Measurements from ENCODE around the gene TOMM34. TPM values are rescaled to one million over a fixed set of nuclear protein-coding genes. Genes with fewer than 3 reads are reported as not detected.

Gene TOMM34
- total RNA-seq, 1 donor = 16.3 TPM

- Histone ChIP-seq H3K4me1 (ENCODE audit: insufficient read depth, low read length) (peaks cover 12% of the 10 kb centered on the region), H4K20me1 (ENCODE audit: insufficient read depth, low read length) (no peaks in the 10 kb centered on the region), H3K27me3 (ENCODE audit: insufficient read depth, low read length) (no peaks in the 10 kb centered on the region), H3K9me3 (ENCODE audit: low read depth, low read length) (no peaks in the 10 kb centered on the region), H3K27ac (ENCODE audit: low read depth, low read length) (no peak overlapping the region), H3K36me3 (ENCODE audit: insufficient read depth, low read length) (peaks cover 49% of the 10 kb centered on the region), H3K4me3 (ENCODE audit: insufficient read depth, low read length) (no peak overlapping the region), H3K79me2 (ENCODE audit: insufficient read depth, low read length) (peaks cover 3% of the 10 kb centered on the region), H3K4me2 (ENCODE audit: insufficient read depth, low read length) (no peak overlapping the region), H2AFZ (ENCODE audit: low read length) (no peak overlapping the region)
- DNase-seq (ENCODE audit: insufficient read length, low spot score, missing footprints) = no peak
- TF ChIP-seq, protein P1, sequence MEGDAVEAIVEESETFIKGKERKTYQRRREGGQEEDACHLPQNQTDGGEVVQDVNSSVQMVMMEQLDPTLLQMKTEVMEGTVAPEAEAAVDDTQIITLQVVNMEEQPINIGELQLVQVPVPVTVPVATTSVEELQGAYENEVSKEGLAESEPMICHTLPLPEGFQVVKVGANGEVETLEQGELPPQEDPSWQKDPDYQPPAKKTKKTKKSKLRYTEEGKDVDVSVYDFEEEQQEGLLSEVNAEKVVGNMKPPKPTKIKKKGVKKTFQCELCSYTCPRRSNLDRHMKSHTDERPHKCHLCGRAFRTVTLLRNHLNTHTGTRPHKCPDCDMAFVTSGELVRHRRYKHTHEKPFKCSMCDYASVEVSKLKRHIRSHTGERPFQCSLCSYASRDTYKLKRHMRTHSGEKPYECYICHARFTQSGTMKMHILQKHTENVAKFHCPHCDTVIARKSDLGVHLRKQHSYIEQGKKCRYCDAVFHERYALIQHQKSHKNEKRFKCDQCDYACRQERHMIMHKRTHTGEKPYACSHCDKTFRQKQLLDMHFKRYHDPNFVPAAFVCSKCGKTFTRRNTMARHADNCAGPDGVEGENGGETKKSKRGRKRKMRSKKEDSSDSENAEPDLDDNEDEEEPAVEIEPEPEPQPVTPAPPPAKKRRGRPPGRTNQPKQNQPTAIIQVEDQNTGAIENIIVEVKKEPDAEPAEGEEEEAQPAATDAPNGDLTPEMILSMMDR (IDR thresholded peaks at IDR 0.05; ENCODE audit: extremely low read depth, low read depth, low read length) = no peak
These were observed 23.0 kb upstream of the TOMM34 start for GRCh38 chr20:44983093-44983674.

GRCh38 chr20:44981736-44982406 lies 21.7 kb upstream of the TOMM34 start:
- H3K36me3 ChIP-seq (ENCODE audit: insufficient read depth, low read length) = peaks cover 42% of the 10 kb centered on the region
- no peaks in the 10 kb centered on the region for H3K9me3 ChIP-seq (ENCODE audit: low read depth, low read length)
- H3K27me3 ChIP-seq (ENCODE audit: insufficient read depth, low read length) = no peaks in the 10 kb centered on the region
- no peak overlapping the region for H3K4me3 ChIP-seq (ENCODE audit: insufficient read depth, low read length)
- H4K20me1 ChIP-seq (ENCODE audit: insufficient read depth, low read length) = no peaks in the 10 kb centered on the region
- H3K27ac ChIP-seq (ENCODE audit: low read depth, low read length) = no peak overlapping the region
- TF ChIP-seq, protein P1 (IDR thresholded peaks at IDR 0.05; ENCODE audit: extremely low read depth, low read depth, low read length) = no peak
- peaks cover 12% of the 10 kb centered on the region for H3K4me1 ChIP-seq (ENCODE audit: insufficient read depth, low read length)
- DNase-seq (ENCODE audit: insufficient read length, low spot score, missing footprints) = no peak
- no peak overlapping the region for H2AFZ ChIP-seq (ENCODE audit: low read length)
- no peak overlapping the region for H3K4me2 ChIP-seq (ENCODE audit: insufficient read depth, low read length)
- peaks cover 3% of the 10 kb centered on the region for H3K79me2 ChIP-seq (ENCODE audit: insufficient read depth, low read length)

GRCh38 chr20:44979090-44979621 lies 19.0 kb upstream of the TOMM34 start:
- no peaks in the 10 kb centered on the region for H4K20me1 ChIP-seq (ENCODE audit: insufficient read depth, low read length)
- H2AFZ ChIP-seq (ENCODE audit: low read length) = no peak overlapping the region
- peak; percentile 72 for DNase-seq (ENCODE audit: insufficient read length, low spot score, missing footprints)
- peaks cover 12% of the 10 kb centered on the region for H3K4me1 ChIP-seq (ENCODE audit: insufficient read depth, low read length)
- H3K27me3 ChIP-seq (ENCODE audit: insufficient read depth, low read length) = no peaks in the 10 kb centered on the region
- H3K79me2 ChIP-seq (ENCODE audit: insufficient read depth, low read length) = peaks cover 3% of the 10 kb centered on the region
- TF ChIP-seq, protein P1 (IDR thresholded peaks at IDR 0.05; ENCODE audit: extremely low read depth, low read depth, low read length) = no peak
- peak overlapping the region; percentile 58 for H3K27ac ChIP-seq (ENCODE audit: low read depth, low read length)
- H3K4me3 ChIP-seq (ENCODE audit: insufficient read depth, low read length) = no peak overlapping the region
- no peak overlapping the region for H3K4me2 ChIP-seq (ENCODE audit: insufficient read depth, low read length)
- no peaks in the 10 kb centered on the region for H3K9me3 ChIP-seq (ENCODE audit: low read depth, low read length)
- H3K36me3 ChIP-seq (ENCODE audit: insufficient read depth, low read length) = peaks cover 46% of the 10 kb centered on the region

DNA sequence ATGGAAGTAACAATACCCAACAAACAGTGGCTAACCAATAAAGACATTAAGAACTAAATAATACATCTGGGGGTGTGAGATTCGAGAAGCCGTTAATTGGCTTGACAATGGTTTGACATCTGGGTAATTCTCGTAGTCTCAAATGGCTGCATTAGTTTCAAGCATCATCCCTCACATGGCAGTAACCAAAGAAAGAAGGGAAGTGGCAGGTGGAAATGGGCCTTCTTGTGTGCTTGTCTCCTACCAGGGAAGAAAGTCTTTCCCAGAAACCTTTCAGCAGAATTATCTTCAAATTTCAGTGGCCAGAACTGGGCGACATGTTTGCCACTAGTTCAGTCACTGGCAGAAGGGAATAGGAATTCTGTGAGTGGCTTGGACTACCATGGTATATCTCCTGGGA lies 16.5 kb upstream of the TOMM34 start:
- Histone ChIP-seq H3K36me3 (ENCODE audit: insufficient read depth, low read length) (peaks cover 33% of the 10 kb centered on the region), H3K9me3 (ENCODE audit: low read depth, low read length) (no peaks in the 10 kb centered on the region), H4K20me1 (ENCODE audit: insufficient read depth, low read length) (no peaks in the 10 kb centered on the region), H3K79me2 (ENCODE audit: insufficient read depth, low read length) (peaks cover 3% of the 10 kb centered on the region), H2AFZ (ENCODE audit: low read length) (no peak overlapping the region), H3K4me2 (ENCODE audit: insufficient read depth, low read length) (no peak overlapping the region), H3K4me3 (ENCODE audit: insufficient read depth, low read length) (no peak overlapping the region), H3K4me1 (ENCODE audit: insufficient read depth, low read length) (peaks cover 21% of the 10 kb centered on the region), H3K27ac (ENCODE audit: low read depth, low read length) (no peak overlapping the region), H3K27me3 (ENCODE audit: insufficient read depth, low read length) (no peaks in the 10 kb centered on the region)
- TF ChIP-seq, protein P1 (IDR thresholded peaks at IDR 0.05; ENCODE audit: extremely low read depth, low read depth, low read length) = no peak
- DNase-seq (ENCODE audit: insufficient read length, low spot score, missing footprints) = no peak
